H9 (cell line): ENCODE results near the gene SLC39A2. TPM values are rescaled to one million over a fixed set of nuclear protein-coding genes. Genes with fewer than 3 reads are reported as not detected.
A peak's percentile ranks its signal among the peaks of the same experiment; 100 is the strongest.

Experiments
- DNase-seq: peaks from one replicate; pipeline ENCODE4 v3.0.0-alpha.2; 2017
- H2AFZ ChIP-seq: one replicate; pipeline ENCODE4 v1.6.1; 2013; ENCODE audit warnings: mild to moderate bottlenecking, low read length, control low read depth, moderate library complexity
- H2AK5ac ChIP-seq: 2 replicates; pipeline ENCODE4 v1.6.1; 2013; ENCODE audit warnings: low read length, control low read depth, mixed read lengths; ENCODE audit not compliant: insufficient read length
- H2BK120ac ChIP-seq: one replicate; pipeline ENCODE4 v1.6.1; 2013; ENCODE audit warnings: low read depth, mild to moderate bottlenecking, low read length, control low read depth, inconsistent platforms; ENCODE audit not compliant: poor library complexity, severe bottlenecking
- H2BK12ac ChIP-seq: 2 replicates; pipeline ENCODE4 v1.6.1; 2013; ENCODE audit warnings: low read length, control low read depth, mixed read lengths, low read depth; ENCODE audit not compliant: insufficient read length
- H2BK15ac ChIP-seq: 2 replicates; pipeline ENCODE4 v1.6.1; 2013; ENCODE audit warnings: low read depth, low read length, control low read depth
- H2BK20ac ChIP-seq: one replicate; pipeline ENCODE4 v1.6.1; 2013; ENCODE audit warnings: low read depth, mild to moderate bottlenecking, low read length, control low read depth, inconsistent platforms; ENCODE audit not compliant: poor library complexity, severe bottlenecking
- H2BK5ac ChIP-seq: 2 replicates; pipeline ENCODE4 v1.6.1; 2013; ENCODE audit warnings: low read length, control low read depth, mixed read lengths; ENCODE audit not compliant: insufficient read length
- H3K14ac ChIP-seq: 2 replicates; pipeline ENCODE4 v1.6.1; 2013; ENCODE audit warnings: low read length, control low read depth; ENCODE audit not compliant: insufficient read depth
- H3K18ac ChIP-seq: 2 replicates; pipeline ENCODE4 v1.6.1; 2013; ENCODE audit warnings: low read depth, mild to moderate bottlenecking, mixed read lengths, low read length, control low read depth; ENCODE audit not compliant: insufficient read length
- H3K23ac ChIP-seq: 2 replicates; pipeline ENCODE4 v1.6.1; 2013; ENCODE audit warnings: low read length, control low read depth, mixed read lengths, low read depth; ENCODE audit not compliant: insufficient read length
- H3K23me2 ChIP-seq: 2 replicates; pipeline ENCODE4 v1.6.1; 2013; ENCODE audit warnings: low read depth, mild to moderate bottlenecking, mixed read lengths, low read length, control low read depth; ENCODE audit not compliant: insufficient read length, poor library complexity, severe bottlenecking
- H3K27ac ChIP-seq: 2 replicates; pipeline ENCODE4 v1.5.1; 2013; ENCODE audit warnings: low read length, control low read depth, mixed read lengths, low read depth; ENCODE audit not compliant: insufficient read length
- H3K27me3 ChIP-seq: 2 replicates; pipeline ENCODE4 v1.6.1; 2013; ENCODE audit warnings: low read length, control low read depth, inconsistent platforms; ENCODE audit not compliant: insufficient read depth
- H3K4ac ChIP-seq: 2 replicates; pipeline ENCODE4 v1.6.1; 2013; ENCODE audit warnings: low read depth, mild to moderate bottlenecking, control low read depth, inconsistent platforms, low read length, moderate library complexity
- H3K4me1 ChIP-seq: 2 replicates; pipeline ENCODE4 v1.6.1; 2013; ENCODE audit warnings: low read length, control low read depth, inconsistent platforms; ENCODE audit not compliant: insufficient read depth
- H3K4me2 ChIP-seq: 2 replicates; pipeline ENCODE4 v1.6.1; 2013; ENCODE audit warnings: low read length, control low read depth, mixed read lengths; ENCODE audit not compliant: insufficient read length, insufficient read depth
- H3K56ac ChIP-seq: 2 replicates; pipeline ENCODE4 v1.6.1; 2013; ENCODE audit warnings: low read depth, mild to moderate bottlenecking, mixed read lengths, low read length, control low read depth; ENCODE audit not compliant: insufficient read length
- H3K79me1 ChIP-seq: 2 replicates; pipeline ENCODE4 v1.6.1; 2013; ENCODE audit warnings: low read depth, mild to moderate bottlenecking, moderate library complexity, low read length, control low read depth, inconsistent platforms; ENCODE audit not compliant: insufficient read depth, poor library complexity, severe bottlenecking
- H3K79me2 ChIP-seq: 2 replicates; pipeline ENCODE4 v1.6.1; 2013; ENCODE audit warnings: low read length, control low read depth, inconsistent platforms; ENCODE audit not compliant: insufficient read depth
- H3K9ac ChIP-seq: 2 replicates; pipeline ENCODE4 v1.6.1; 2013; ENCODE audit warnings: low read length, control low read depth, mixed read lengths; ENCODE audit not compliant: insufficient read length; ENCODE audit errors: extremely low read depth
- H3K9me3 ChIP-seq: one replicate; pipeline ENCODE4 v1.6.1; 2013; ENCODE audit warnings: low read depth, low read length, inconsistent platforms; ENCODE audit not compliant: control insufficient read depth
- H3T11ph ChIP-seq: one replicate; pipeline ENCODE4 v1.6.1; 2013; ENCODE audit warnings: mild to moderate bottlenecking, low read length, control low read depth, inconsistent platforms
- H4K20me1 ChIP-seq: one replicate; pipeline ENCODE4 v1.6.1; 2013; ENCODE audit not compliant: control insufficient read depth, insufficient read length, insufficient read depth
- H4K5ac ChIP-seq: 2 replicates; pipeline ENCODE4 v1.6.1; 2013; ENCODE audit warnings: low read depth, mild to moderate bottlenecking, mixed read lengths, low read length, control low read depth; ENCODE audit not compliant: insufficient read length
- H4K8ac ChIP-seq: replicated peaks from 2 replicates; pipeline ENCODE4 v1.6.1; 2013; ENCODE audit warnings: low read length, control low read depth, mixed read lengths, low read depth; ENCODE audit not compliant: insufficient read length
- H4K91ac ChIP-seq: 2 replicates; pipeline ENCODE4 v1.6.1; 2013; ENCODE audit warnings: low read depth, mild to moderate bottlenecking, moderate library complexity, mixed read lengths, low read length, control low read depth; ENCODE audit not compliant: insufficient read length
- H3K27ac Mint-ChIP-seq, 3 experiments: 2 replicates in 2 of 3; 3 replicates in 1 of 3; pipeline ENCODE4 v1.8.0; 2020 to 2021; ENCODE audit warnings: mixed read lengths in 3 of 3, mild to moderate bottlenecking in 1 of 3, moderate library complexity in 1 of 3
- H3K27me3 Mint-ChIP-seq: 2 replicates; pipeline ENCODE4 v1.8.0; 2021; ENCODE audit warnings: low read depth, mild to moderate bottlenecking, moderate library complexity, mixed read lengths
- H3K36me3 Mint-ChIP-seq, 3 experiments: 2 replicates in 2 of 3; 3 replicates in 1 of 3; pipeline ENCODE4 v1.8.0; 2020 to 2021; ENCODE audit warnings: low read depth in 3 of 3, mixed read lengths in 3 of 3; ENCODE audit not compliant: insufficient read depth in 1 of 3
- H3K4me1 Mint-ChIP-seq, 2 experiments: 2 replicates each; pipeline ENCODE4 v1.8.0; 2020; ENCODE audit warnings: mixed read lengths in 2 of 2
- H3K4me3 Mint-ChIP-seq, 2 experiments: 2 replicates in 1 of 2; 3 replicates in 1 of 2; pipeline ENCODE4 v1.8.0; 2020 to 2021; ENCODE audit warnings: mild to moderate bottlenecking in 2 of 2, mixed read lengths in 2 of 2, moderate library complexity in 1 of 2
- H3K9me3 Mint-ChIP-seq, 2 experiments: 2 replicates in 1 of 2; 3 replicates in 1 of 2; pipeline ENCODE4 v1.8.0; 2020; ENCODE audit warnings: mild to moderate bottlenecking in 2 of 2, mixed read lengths in 2 of 2, moderate library complexity in 1 of 2
- WGBS: extraction: QIAGEN DNeasy Blood & Tissue Kit; methylation state at CpG from one replicate; pipeline ENCODE4 v1.1.7; 2013; ENCODE audit warnings: missing lambda C conversion rate, low lambda C conversion rate, mixed read lengths; ENCODE audit not compliant: insufficient read length; ENCODE audit errors: extremely low coverage; 5-methylcytosine and 5-hydroxymethylcytosine counted together
- total RNA-seq: library from RNA; stranded (reverse); gene quantifications from 2 replicates; pipeline ENCODE4 v1.2.1, GENCODE V29; 2021
- TF ChIP-seq, protein P1 (sequence below): fragments of 200-600 bp; sonication (generic); conservative IDR thresholded peaks from 3 replicates; pipeline ENCODE4 v1.8.0; 2021; ENCODE audit warnings: antibody characterized with exemption, mild to moderate bottlenecking

Gene SLC39A2
- total RNA-seq, 1 experiment from 2014 or later, result not detected

DNA sequence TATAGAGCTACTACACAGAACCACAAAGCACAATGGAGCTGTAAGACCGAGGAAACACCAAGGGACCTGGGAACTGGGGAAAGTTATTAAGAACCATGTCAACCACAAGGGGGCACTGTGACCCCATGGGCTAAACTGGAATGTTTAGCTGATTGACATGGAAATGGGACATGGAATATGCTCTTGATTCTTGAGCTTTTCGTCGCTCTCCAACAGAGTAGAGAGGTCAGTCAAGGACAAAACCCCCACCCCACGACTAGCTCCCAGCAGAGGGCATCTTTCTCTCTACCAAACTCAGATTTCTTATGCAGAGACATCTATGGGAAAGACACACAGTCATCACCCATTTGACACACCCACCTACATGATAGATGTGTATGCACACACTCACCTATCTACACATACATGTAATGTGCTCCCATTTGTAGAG lies 15.7 kb downstream of the SLC39A2 start:
- Histone ChIP-seq H3K9ac (no peak overlapping the region), H4K20me1 (no peaks in the 10 kb centered on the region), H3K56ac (no peak overlapping the region), H3K14ac (no peak overlapping the region), H3K4me2 (no peak overlapping the region), H3K79me1 (no peaks in the 10 kb centered on the region), H2BK15ac (no peak overlapping the region), H2BK120ac (no peak overlapping the region), H3K9me3 (no peaks in the 10 kb centered on the region), H3K4me1 (no peaks in the 10 kb centered on the region; the same call in 1 of the 2 replicates), H2BK5ac (no peak overlapping the region), H3K23me2 (no peaks in the 10 kb centered on the region), H4K5ac (no peak overlapping the region), H3K23ac (no peak overlapping the region), H3K27me3 (no peaks in the 10 kb centered on the region), H4K8ac (no peak overlapping the region), H2BK12ac (no peak overlapping the region), H2AFZ (no peak overlapping the region), H3T11ph (no peak overlapping the region), H3K79me2 (no peaks in the 10 kb centered on the region), H3K4ac (no peak overlapping the region), H4K91ac (no peak overlapping the region), H2AK5ac (no peak overlapping the region), H2BK20ac (no peak overlapping the region), H3K18ac (no peak overlapping the region), H3K27ac (no peak overlapping the region)
- H3K27me3 Mint-ChIP-seq, result peaks cover 9% of the 10 kb centered on the region
- no peak overlapping the region for H3K4me3 Mint-ChIP-seq
- WGBS, result no CpG with 5 or more reads among the region's 4 CpGs
- TF ChIP-seq, protein P1, sequence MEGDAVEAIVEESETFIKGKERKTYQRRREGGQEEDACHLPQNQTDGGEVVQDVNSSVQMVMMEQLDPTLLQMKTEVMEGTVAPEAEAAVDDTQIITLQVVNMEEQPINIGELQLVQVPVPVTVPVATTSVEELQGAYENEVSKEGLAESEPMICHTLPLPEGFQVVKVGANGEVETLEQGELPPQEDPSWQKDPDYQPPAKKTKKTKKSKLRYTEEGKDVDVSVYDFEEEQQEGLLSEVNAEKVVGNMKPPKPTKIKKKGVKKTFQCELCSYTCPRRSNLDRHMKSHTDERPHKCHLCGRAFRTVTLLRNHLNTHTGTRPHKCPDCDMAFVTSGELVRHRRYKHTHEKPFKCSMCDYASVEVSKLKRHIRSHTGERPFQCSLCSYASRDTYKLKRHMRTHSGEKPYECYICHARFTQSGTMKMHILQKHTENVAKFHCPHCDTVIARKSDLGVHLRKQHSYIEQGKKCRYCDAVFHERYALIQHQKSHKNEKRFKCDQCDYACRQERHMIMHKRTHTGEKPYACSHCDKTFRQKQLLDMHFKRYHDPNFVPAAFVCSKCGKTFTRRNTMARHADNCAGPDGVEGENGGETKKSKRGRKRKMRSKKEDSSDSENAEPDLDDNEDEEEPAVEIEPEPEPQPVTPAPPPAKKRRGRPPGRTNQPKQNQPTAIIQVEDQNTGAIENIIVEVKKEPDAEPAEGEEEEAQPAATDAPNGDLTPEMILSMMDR, result peak; percentile 95
- peaks cover 2 to 5% (median 2%) of the 10 kb centered on the region in 3 experiments; a peak in 3 of 7 replicates for H3K36me3 Mint-ChIP-seq
- peak overlapping the region in 1 of 3 experiments; percentile 57; a peak in 1 of 7 replicates for H3K27ac Mint-ChIP-seq
- H3K9me3 Mint-ChIP-seq, result no peaks in the 10 kb centered on the region
- peaks cover 7 to 12% of the 10 kb centered on the region in 2 experiments for H3K4me1 Mint-ChIP-seq
- peak; percentile 85 for DNase-seq
